ENCODE measurements around the gene IGSF9B. TPM values are rescaled to one million over a fixed set of nuclear protein-coding genes. Genes with fewer than 3 reads are reported as not detected.
A peak's percentile ranks its signal among the peaks of the same experiment; 100 is the strongest.

IGSF9B gene
- total RNA-seq, 1 donor from 2014 or later, result 209 TPM

DNA sequence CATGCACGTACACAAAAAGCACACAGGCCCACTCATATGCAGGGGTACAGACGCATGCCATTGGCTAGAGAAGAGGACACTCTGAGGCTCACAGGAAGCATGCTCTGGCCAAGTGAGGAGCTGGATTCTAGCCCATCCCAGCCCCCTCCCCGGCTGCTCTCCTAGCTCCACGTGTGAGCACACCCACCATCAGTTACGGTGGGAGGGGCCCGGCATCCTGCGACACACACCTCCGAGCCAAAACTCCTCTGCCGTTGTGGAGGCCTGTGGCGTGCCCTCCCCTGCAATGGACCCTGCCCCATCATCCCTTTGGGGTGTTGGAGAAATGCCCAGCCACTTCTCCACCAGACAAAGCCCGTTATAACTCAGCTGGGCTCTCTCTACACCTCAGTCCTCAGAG, 15.1 kb upstream of the IGSF9B start:
- Mint-ChIP-seq H3K27me3 (ENCODE audit: unreplicated experiment) (peaks cover 11% of the 10 kb centered on the region), H3K4me1 (ENCODE audit: low read depth, unreplicated experiment) (peaks cover 6% of the 10 kb centered on the region), H3K27ac (ENCODE audit: unreplicated experiment) (no peak overlapping the region), H3K9me3 (ENCODE audit: unreplicated experiment) (peaks cover 13% of the 10 kb centered on the region), H3K36me3 (ENCODE audit: unreplicated experiment) (no peaks in the 10 kb centered on the region), H3K4me3 (ENCODE audit: unreplicated experiment) (no peak overlapping the region)
- DNase-seq, result no peak
- TF ChIP-seq, protein P1, sequence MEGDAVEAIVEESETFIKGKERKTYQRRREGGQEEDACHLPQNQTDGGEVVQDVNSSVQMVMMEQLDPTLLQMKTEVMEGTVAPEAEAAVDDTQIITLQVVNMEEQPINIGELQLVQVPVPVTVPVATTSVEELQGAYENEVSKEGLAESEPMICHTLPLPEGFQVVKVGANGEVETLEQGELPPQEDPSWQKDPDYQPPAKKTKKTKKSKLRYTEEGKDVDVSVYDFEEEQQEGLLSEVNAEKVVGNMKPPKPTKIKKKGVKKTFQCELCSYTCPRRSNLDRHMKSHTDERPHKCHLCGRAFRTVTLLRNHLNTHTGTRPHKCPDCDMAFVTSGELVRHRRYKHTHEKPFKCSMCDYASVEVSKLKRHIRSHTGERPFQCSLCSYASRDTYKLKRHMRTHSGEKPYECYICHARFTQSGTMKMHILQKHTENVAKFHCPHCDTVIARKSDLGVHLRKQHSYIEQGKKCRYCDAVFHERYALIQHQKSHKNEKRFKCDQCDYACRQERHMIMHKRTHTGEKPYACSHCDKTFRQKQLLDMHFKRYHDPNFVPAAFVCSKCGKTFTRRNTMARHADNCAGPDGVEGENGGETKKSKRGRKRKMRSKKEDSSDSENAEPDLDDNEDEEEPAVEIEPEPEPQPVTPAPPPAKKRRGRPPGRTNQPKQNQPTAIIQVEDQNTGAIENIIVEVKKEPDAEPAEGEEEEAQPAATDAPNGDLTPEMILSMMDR (IDR thresholded peaks at IDR 0.05; ENCODE audit: partially characterized antibody, unreplicated experiment), result no peak

DNA sequence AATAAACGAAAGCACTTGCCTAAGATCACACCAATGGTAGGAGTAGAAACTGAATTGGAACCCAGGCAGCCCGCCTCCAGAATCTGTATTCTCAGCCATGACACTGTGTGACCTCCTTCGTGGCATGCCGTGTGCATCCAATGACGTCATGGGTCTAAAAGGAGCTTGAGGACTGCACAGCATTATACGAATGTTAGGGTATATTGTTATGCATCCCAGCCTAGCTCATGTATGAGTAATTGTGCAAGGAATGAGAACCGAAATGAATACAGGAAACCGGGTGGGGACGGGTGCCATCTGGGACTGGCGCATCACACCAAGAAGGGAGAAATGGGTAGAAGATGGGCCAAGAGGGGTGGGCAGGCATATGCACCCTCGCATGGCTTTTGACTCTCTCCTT, 12.3 kb upstream of the IGSF9B start:
- peaks cover 19% of the 10 kb centered on the region for H3K9me3 Mint-ChIP-seq (ENCODE audit: unreplicated experiment)
- H3K27me3 Mint-ChIP-seq (ENCODE audit: unreplicated experiment), result peaks cover 17% of the 10 kb centered on the region
- no peak overlapping the region for H3K27ac Mint-ChIP-seq (ENCODE audit: unreplicated experiment)
- no peak for DNase-seq
- H3K4me1 Mint-ChIP-seq (ENCODE audit: low read depth, unreplicated experiment), result peaks cover 16% of the 10 kb centered on the region
- H3K36me3 Mint-ChIP-seq (ENCODE audit: unreplicated experiment), result no peaks in the 10 kb centered on the region
- no peak overlapping the region for H3K4me3 Mint-ChIP-seq (ENCODE audit: unreplicated experiment)
- TF ChIP-seq, protein P1 (IDR thresholded peaks at IDR 0.05; ENCODE audit: partially characterized antibody, unreplicated experiment), result no peak

DNA sequence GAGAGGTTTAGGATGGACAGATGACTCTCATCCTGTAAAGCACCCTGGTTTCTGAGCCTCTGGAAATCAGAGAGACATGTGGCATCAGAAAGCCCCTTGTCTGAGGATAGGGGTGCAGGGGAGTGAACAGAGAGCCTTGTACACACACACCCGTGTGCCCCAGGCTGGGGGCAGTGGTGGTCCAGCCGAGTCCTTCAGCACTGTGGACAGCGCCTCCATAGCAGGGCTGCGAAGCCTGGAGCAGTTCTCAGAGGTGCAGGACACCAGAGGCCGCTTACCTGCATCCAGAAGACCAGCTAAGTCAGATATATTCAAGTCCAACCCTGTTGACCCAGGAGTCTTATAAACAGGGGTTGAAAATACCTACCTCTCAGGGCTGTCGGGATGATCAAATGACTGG, 11.5 kb upstream of the IGSF9B start:
- TF ChIP-seq, protein P1 (IDR thresholded peaks at IDR 0.05; ENCODE audit: partially characterized antibody, unreplicated experiment), result no peak
- Mint-ChIP-seq H3K36me3 (ENCODE audit: unreplicated experiment) (no peaks in the 10 kb centered on the region), H3K27ac (ENCODE audit: unreplicated experiment) (no peak overlapping the region), H3K27me3 (ENCODE audit: unreplicated experiment) (peaks cover 17% of the 10 kb centered on the region), H3K9me3 (ENCODE audit: unreplicated experiment) (peaks cover 20% of the 10 kb centered on the region), H3K4me3 (ENCODE audit: unreplicated experiment) (no peak overlapping the region), H3K4me1 (ENCODE audit: low read depth, unreplicated experiment) (peaks cover 16% of the 10 kb centered on the region)
- no peak for DNase-seq

DNA sequence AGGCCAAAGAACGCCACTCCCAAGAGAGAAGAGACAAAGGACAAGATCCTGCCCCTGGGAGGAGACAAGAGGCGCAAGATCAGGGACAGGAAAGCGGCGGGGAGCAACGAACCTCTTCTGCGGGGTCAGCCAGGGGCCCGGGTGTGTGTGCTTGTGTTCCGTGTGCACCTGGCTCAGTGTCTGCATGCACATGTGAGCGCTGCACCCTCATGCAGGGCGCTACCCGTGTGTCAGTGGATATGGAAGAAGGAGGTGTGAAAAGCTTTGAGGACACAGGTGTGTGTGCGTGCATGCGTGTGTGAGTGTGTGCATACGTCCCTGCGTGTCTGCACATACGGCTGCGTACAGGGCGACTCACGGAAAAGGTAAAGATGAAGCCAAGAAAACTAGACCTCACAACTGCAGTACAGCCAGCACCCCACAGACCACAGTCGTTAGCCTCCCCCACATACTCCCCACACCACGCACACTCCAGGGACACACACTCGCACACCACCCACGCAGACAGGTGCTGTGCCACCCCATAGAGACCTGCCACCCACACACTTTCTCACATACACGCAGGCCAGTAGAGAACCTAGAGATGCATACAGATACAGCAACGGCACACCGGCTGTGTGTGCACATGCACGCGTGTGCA, 11.0 kb upstream of the IGSF9B start:
- TF ChIP-seq, protein P1 (IDR thresholded peaks at IDR 0.05; ENCODE audit: partially characterized antibody, unreplicated experiment), result no peak
- no peak for DNase-seq
- peaks cover 20% of the 10 kb centered on the region for H3K9me3 Mint-ChIP-seq (ENCODE audit: unreplicated experiment)
- peaks cover 16% of the 10 kb centered on the region for H3K4me1 Mint-ChIP-seq (ENCODE audit: low read depth, unreplicated experiment)
- H3K27me3 Mint-ChIP-seq (ENCODE audit: unreplicated experiment), result peaks cover 17% of the 10 kb centered on the region
- no peaks in the 10 kb centered on the region for H3K36me3 Mint-ChIP-seq (ENCODE audit: unreplicated experiment)
- H3K4me3 Mint-ChIP-seq (ENCODE audit: unreplicated experiment), result peak overlapping the region; percentile 66
- no peak overlapping the region for H3K27ac Mint-ChIP-seq (ENCODE audit: unreplicated experiment)

DNA sequence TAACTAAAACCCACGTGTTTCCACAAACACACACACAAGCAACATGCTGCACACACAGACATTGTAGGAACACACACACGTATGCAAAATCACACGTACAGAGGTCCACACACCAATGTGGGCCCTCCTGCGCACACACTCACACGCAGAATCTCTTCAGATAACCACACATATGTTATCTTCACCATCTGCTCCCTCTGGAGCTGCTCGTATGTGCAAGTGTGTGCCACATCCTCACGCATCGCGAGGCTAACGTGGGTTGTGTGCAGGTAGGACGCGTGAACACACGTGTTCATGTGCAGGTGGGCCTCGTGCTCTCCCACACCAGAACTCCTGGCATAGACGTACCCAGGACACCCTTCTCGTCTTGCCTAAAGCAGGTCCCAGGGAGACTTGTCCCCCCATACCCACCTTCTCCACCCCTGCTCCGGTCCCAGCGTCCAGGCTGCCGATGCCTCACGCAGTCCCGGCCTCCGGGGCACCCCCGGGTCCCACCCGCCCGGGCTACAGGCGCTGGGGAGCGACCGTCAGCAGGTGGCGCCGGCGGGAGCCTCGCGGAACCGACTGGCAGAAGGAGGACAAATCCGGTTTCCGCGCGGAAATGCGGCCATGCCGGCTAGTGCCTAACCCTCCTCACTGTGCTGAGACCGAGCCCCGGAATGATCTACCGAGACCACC, 10.3 kb upstream of the IGSF9B start:
- Mint-ChIP-seq H3K27me3 (ENCODE audit: unreplicated experiment) (peaks cover 20% of the 10 kb centered on the region), H3K27ac (ENCODE audit: unreplicated experiment) (no peak overlapping the region), H3K4me1 (ENCODE audit: low read depth, unreplicated experiment) (peaks cover 16% of the 10 kb centered on the region), H3K4me3 (ENCODE audit: unreplicated experiment) (peak overlapping the region; percentile 66), H3K36me3 (ENCODE audit: unreplicated experiment) (no peaks in the 10 kb centered on the region), H3K9me3 (ENCODE audit: unreplicated experiment) (peaks cover 21% of the 10 kb centered on the region)
- DNase-seq, result peak; percentile 74
- TF ChIP-seq, protein P1 (IDR thresholded peaks at IDR 0.05; ENCODE audit: partially characterized antibody, unreplicated experiment), result peak; percentile 22
